Panc1 (cell line): ENCODE results near the gene LPP. TPM values are rescaled to one million over a fixed set of nuclear protein-coding genes. Genes with fewer than 3 reads are reported as not detected.

Source experiments
- ATAC-seq: fragments of 200-7000 bp; cut with Tn5 transposase; 2 replicates; pipeline ENCODE4 v1.9.1; 2020; ENCODE audit warnings: mild to moderate bottlenecking, moderate library complexity
- BruUV-seq: library from RNA; stranded (reverse); fragments of 400-500 nt; replicated peaks from 2 replicates; lab custom pipeline; 2021; lab: Mats Ljungman, UMichigan
- CTCF ChIA-PET: fragments of 300-600 bp; sonication (Branson Sonifier 250); formaldehyde crosslinking; loops from one replicate; lab custom pipeline; 2022; ENCODE audit warnings: antibody characterized with exemption; lab: Charles Lee
- POLR2A ChIA-PET: fragments of 300-600 bp; sonication (Branson Sonifier 250); formaldehyde crosslinking; loops from one replicate; lab custom pipeline; 2022; ENCODE audit warnings: antibody characterized with exemption; lab: Charles Lee
- DNase-seq: peaks from one replicate; pipeline ENCODE4 v3.0.0-alpha.2; 2010; ENCODE audit warnings: low read depth, low spot score
- H3K27ac ChIP-seq: 2 replicates; pipeline ENCODE4 v1.5.1; 2011; ENCODE audit warnings: mild to moderate bottlenecking, low read length, inconsistent platforms
- H3K27me3 ChIP-seq: fragments of 200-500 bp; sonication (Bioruptor generic); 2 replicates; pipeline ENCODE4 v1.6.0; 2014; ENCODE audit warnings: low read length, inconsistent platforms; ENCODE audit not compliant: control insufficient read depth, insufficient read depth
- H3K36me3 ChIP-seq: fragments of 200-500 bp; sonication (Bioruptor generic); 2 replicates; pipeline ENCODE4 v1.5.1; 2014; ENCODE audit warnings: inconsistent platforms, mild to moderate bottlenecking, low read length, moderate library complexity; ENCODE audit not compliant: control insufficient read depth, insufficient read depth
- H3K4me1 ChIP-seq: 2 replicates; pipeline ENCODE4 v1.5.1; 2011; ENCODE audit warnings: inconsistent platforms, mild to moderate bottlenecking, low read length, moderate library complexity; ENCODE audit not compliant: control insufficient read depth, insufficient read depth
- H3K4me3 ChIP-seq, 2 experiments: 2 replicates each; pipeline ENCODE4 v1.5.1; 2011 to 2012; ENCODE audit warnings: low read depth in 2 of 2, low read length in 2 of 2, mild to moderate bottlenecking in 2 of 2, inconsistent platforms in 1 of 2, moderate library complexity in 1 of 2
- H3K9me3 ChIP-seq: fragments of 200-500 bp; sonication (Bioruptor generic); 2 replicates; pipeline ENCODE4 v1.5.1; 2014; ENCODE audit warnings: low read depth, mild to moderate bottlenecking, inconsistent platforms, low read length, moderate library complexity; ENCODE audit not compliant: control insufficient read depth, insufficient read depth
- CTCF ChIP-seq: fragments of 450-650 bp; IDR thresholded peaks from 2 replicates; pipeline ENCODE4 v1.5.1; 2017; ENCODE audit warnings: mild to moderate bottlenecking
- POLR2AphosphoS5 ChIP-seq: IDR thresholded peaks from 2 replicates; pipeline ENCODE4 v1.6.1; 2012; ENCODE audit warnings: mild to moderate bottlenecking, low read depth, low read length, moderate library complexity
- REST ChIP-seq, 2 experiments: IDR thresholded peaks; 2 replicates each; pipeline ENCODE4 v1.6.1; 2011 to 2012; ENCODE audit warnings: low read depth in 2 of 2, control low read depth in 1 of 2, low read length in 1 of 2, mild to moderate bottlenecking in 1 of 2, moderate library complexity in 1 of 2; ENCODE audit not compliant: insufficient read depth in 1 of 2
- SIN3A ChIP-seq: IDR thresholded peaks from 2 replicates; pipeline ENCODE4 v1.6.1; 2012; ENCODE audit warnings: low read depth, mild to moderate bottlenecking, low read length, moderate library complexity, borderline replicate concordance; ENCODE audit not compliant: insufficient read depth
- TCF7L2 ChIP-seq: IDR thresholded peaks from 2 replicates; pipeline ENCODE4 v1.6.1; 2011; ENCODE audit warnings: mild to moderate bottlenecking, low read depth, low read length, inconsistent platforms
- in situ Hi-C: cut with HindIII; loops from 2 replicates; pipeline ENCODE4 v1.10.0; 2016; ENCODE audit warnings: low sequenced_read_pairs, low pct_unique_long_range_greater_than_20kb
- intact Hi-C: fragments of 100-400 bp; cut with micrococcal nuclease; formaldehyde crosslinking; loops from one replicate; pipeline ENCODE4 v1.10.0; 2022; ENCODE audit not compliant: unreplicated experiment
- total RNA-seq: library from RNA; stranded (reverse); gene quantifications from one replicate; pipeline ENCODE4 v1.2.1, GENCODE V29; 2021; ENCODE audit not compliant: unreplicated experiment

LPP gene
- total RNA-seq, 1 experiment from 2014 or later, result 90.0 TPM

GRCh38 chr3:188380722-188381121, 226.8 kb downstream of the LPP start:
- in situ Hi-C loops (no loop called here), intact Hi-C loops (no loop called here)
- TF ChIP-seq SIN3A (no peak), POLR2AphosphoS5 (no peak), REST (IDR thresholded peaks at IDR 0.05; ENCODE audit: insufficient read depth in 1 of 2, low read depth in 2 of 2, low read length in 1 of 2) (no peak), TCF7L2 (no peak), CTCF (no peak)
- CTCF ChIA-PET, result no interaction called here
- BruUV-seq, result no TSS peak
- no peak overlapping the region for H3K4me3 ChIP-seq
- H3K36me3 ChIP-seq, result no peaks in the 10 kb centered on the region
- no peaks in the 10 kb centered on the region for H3K27me3 ChIP-seq
- H3K27ac ChIP-seq, result no peak overlapping the region
- ATAC-seq, result no peak
- POLR2A ChIA-PET, result no interaction called here
- DNase-seq, result no peak
- H3K9me3 ChIP-seq, result no peaks in the 10 kb centered on the region
- no peaks in the 10 kb centered on the region for H3K4me1 ChIP-seq

- ChIA-PET POLR2A (no interaction called here), CTCF (no interaction called here)
- intact Hi-C loops (no loop called here), in situ Hi-C loops (no loop called here)
- TF ChIP-seq CTCF (no peak), SIN3A (no peak), TCF7L2 (no peak), REST (IDR thresholded peaks at IDR 0.05; ENCODE audit: insufficient read depth in 1 of 2, low read depth in 2 of 2, low read length in 1 of 2) (no peak), POLR2AphosphoS5 (no peak)
- no peaks in the 10 kb centered on the region for H3K36me3 ChIP-seq
- H3K4me3 ChIP-seq, result no peak overlapping the region
- H3K27ac ChIP-seq, result no peak overlapping the region
- BruUV-seq, result no TSS peak
- no peaks in the 10 kb centered on the region for H3K9me3 ChIP-seq
- no peaks in the 10 kb centered on the region for H3K27me3 ChIP-seq
- no peaks in the 10 kb centered on the region for H3K4me1 ChIP-seq
- ATAC-seq (no peak), DNase-seq (no peak)
Measured at GRCh38 chr3:188383748-188384147, 229.8 kb downstream of the LPP start.
